ENCODE results near the gene METRN. TPM values are rescaled to one million over a fixed set of nuclear protein-coding genes. Genes with fewer than 3 reads are reported as not detected.

METRN gene
- polyA plus RNA-seq, 1 of the 3 experiments (the other 2 are of a cell fraction), result 59.7 TPM

- TF ChIP-seq REST (IDR thresholded peaks at IDR 0.05; ENCODE audit: low read depth, low read length), result 0 out of 2 replicates have a peak, but pooled peaks have one; percentile 12
- TF ChIP-seq IRF3 (IDR thresholded peaks at IDR 0.05; ENCODE audit: low read depth, low read length), result no peak
- peak; percentile 16; the same call in 1 of the 2 replicates for TF ChIP-seq TCF12 (IDR thresholded peaks at IDR 0.05)
- TF ChIP-seq TEAD4 (IDR thresholded peaks at IDR 0.05; ENCODE audit: borderline replicate concordance, insufficient read depth), result no peak
- no peak for TF ChIP-seq GATA2 (CRISPR knock-in tag; IDR thresholded peaks at IDR 0.05)
- TF ChIP-seq POLR2AphosphoS5 (IDR thresholded peaks at IDR 0.05; ENCODE audit: low read depth, low read length), result peak; percentile 81
- peak; percentile 84; the same call in 1 of the 2 replicates for TF ChIP-seq YY1 (IDR thresholded peaks at IDR 0.05; ENCODE audit: low read depth)
- TF ChIP-seq JUND (IDR thresholded peaks at IDR 0.05), result peak; percentile 6; the same call in 1 of the 2 replicates
- TF ChIP-seq USF1 (IDR thresholded peaks at IDR 0.05; ENCODE audit: borderline replicate concordance, low read depth), result no peak
- TF ChIP-seq PBX3 (IDR thresholded peaks at IDR 0.05), result peak; percentile 1
- no peak for TF ChIP-seq MEF2A (IDR thresholded peaks at IDR 0.05; ENCODE audit: borderline replicate concordance, low read depth)
- TF ChIP-seq NRF1 (IDR thresholded peaks at IDR 0.05; ENCODE audit: low read depth, low read length), result no peak
- peak; percentile 87; the same call in 1 of the 2 replicates for TF ChIP-seq SIN3A (IDR thresholded peaks at IDR 0.05; ENCODE audit: borderline replicate concordance, low read depth, low read length)
- no peak for TF ChIP-seq RCOR1 (IDR thresholded peaks at IDR 0.05; ENCODE audit: low read length)
- TF ChIP-seq ZBTB33 (IDR thresholded peaks at IDR 0.05; ENCODE audit: borderline replicate concordance, low read depth), result 0 out of 2 replicates have a peak, but pooled peaks have one; percentile 41
- TF ChIP-seq USF2 (IDR thresholded peaks at IDR 0.05; ENCODE audit: borderline replicate concordance, low read depth, low read length), result no peak
- peak; percentile 64 for TF ChIP-seq CHD2 (IDR thresholded peaks at IDR 0.05; ENCODE audit: low read length, partially characterized antibody)
Measured at GRCh38 chr16:684071-684794, 30.7 kb upstream of the METRN start, which contains the start of gene JMJD8 (continued).
